K562 (cell line): ENCODE results near the gene EPOP. TPM values are rescaled to one million over a fixed set of nuclear protein-coding genes. Genes with fewer than 3 reads are reported as not detected.

Source experiments
- ATAC-seq: fragments of 200-7000 bp; cut with Tn5 transposase; 3 replicates; pipeline ENCODE4 v1.9.1; 2020; ENCODE audit warnings: moderate library complexity
- BruUV-seq: library from RNA; stranded (reverse); fragments of 400-500 nt; replicated peaks from 2 replicates; lab custom pipeline; 2021; lab: Mats Ljungman, UMichigan
- CTCF ChIA-PET: fragments of 300-600 bp; formaldehyde crosslinking; extraction: SDS; loops from one replicate; lab custom pipeline; 2021; ENCODE audit warnings: low intra/inter-chr PET ratio; lab: Yijun Ruan, JAX
- POLR2A ChIA-PET: fragments of 300-600, 350-650 bp; sonication (Branson Sonifier 250); formaldehyde crosslinking; extraction: SDS; loops from one replicate; lab custom pipeline; 2021; ENCODE audit warnings: antibody characterized with exemption, inconsistent platforms; lab: Yijun Ruan, JAX
- DNase-seq, 4 experiments: peaks; one replicate each; pipeline versions ENCODE4 v3.0.0 to v3.0.0-alpha.2; 2011 to 2018; ENCODE audit warnings: low spot score in 3 of 4, mixed read lengths in 3 of 4; ENCODE audit errors: extremely low read depth in 1 of 4
- FAIRE-seq: peaks from 2 replicates; lab custom pipeline; 2011; peaks lifted over from hg19 to GRCh38; lab: Jason Lieb, UNC
- H2AFZ ChIP-seq: 2 replicates; pipeline ENCODE4 v1.6.0; 2011; ENCODE audit warnings: low read depth, low read length, control low read depth, inconsistent platforms
- H3K27ac ChIP-seq: fragments of 200-600 bp; 3 replicates; pipeline ENCODE4 v1.8.0; 2011; ENCODE audit warnings: low read depth, mild to moderate bottlenecking, control low read depth, inconsistent platforms, low read length, moderate library complexity, mixed read lengths; ENCODE audit errors: extremely low read depth
- H3K27me3 ChIP-seq, 2 experiments: fragments of 300-600 bp in 1 of 2; 2 replicates in 1 of 2; 3 replicates in 1 of 2; pipeline versions ENCODE4 v1.6.0 to v1.8.0; 2011; ENCODE audit warnings: inconsistent platforms in 2 of 2, low read length in 2 of 2, mild to moderate bottlenecking in 1 of 2, mixed read lengths in 1 of 2, moderate library complexity in 1 of 2; ENCODE audit not compliant: control insufficient read depth in 2 of 2, insufficient read depth in 2 of 2
- H3K36me3 ChIP-seq: fragments of 300-600 bp; 3 replicates; pipeline ENCODE4 v1.8.0; 2011; ENCODE audit warnings: mild to moderate bottlenecking, low read length, inconsistent platforms; ENCODE audit not compliant: control insufficient read depth, insufficient read depth
- H3K4me1 ChIP-seq, 2 experiments: fragments of 200-600 bp in 1 of 2; replicated peaks in 1 of 2; 2 replicates in 1 of 2; 3 replicates in 1 of 2; pipeline versions ENCODE4 v1.5.1 to v1.8.0; 2011; ENCODE audit warnings: inconsistent platforms in 2 of 2, low read length in 2 of 2, mild to moderate bottlenecking in 1 of 2, mixed read lengths in 1 of 2, moderate library complexity in 1 of 2; ENCODE audit not compliant: control insufficient read depth in 2 of 2, insufficient read depth in 2 of 2
- H3K4me2 ChIP-seq: 2 replicates; pipeline ENCODE4 v1.6.1; 2011; ENCODE audit warnings: low read length, control low read depth, inconsistent platforms, mixed read lengths; ENCODE audit not compliant: insufficient read depth
- H3K4me3 ChIP-seq: fragments of 200-600 bp; sonication (generic), shearing (Covaris generic); 2 replicates; pipeline ENCODE4 v1.5.1; 2016; ENCODE audit warnings: control low read depth, inconsistent platforms
- H3K79me2 ChIP-seq: fragments of 200-600 bp; 3 replicates; pipeline ENCODE4 v1.8.0; 2011; ENCODE audit warnings: low read length, inconsistent platforms; ENCODE audit not compliant: control insufficient read depth, insufficient read depth
- H3K9ac ChIP-seq, 2 experiments: 2 replicates each; pipeline versions ENCODE4 v1.6.0 to v1.6.1; 2011; ENCODE audit warnings: low read depth in 2 of 2, low read length in 2 of 2, control low read depth in 1 of 2, inconsistent platforms in 1 of 2, mild to moderate bottlenecking in 1 of 2, mixed read lengths in 1 of 2; ENCODE audit not compliant: insufficient read depth in 1 of 2
- H3K9me1 ChIP-seq: one replicate; pipeline ENCODE4 v1.6.0; 2011; ENCODE audit warnings: inconsistent platforms, mild to moderate bottlenecking, low read length, moderate library complexity; ENCODE audit not compliant: control insufficient read depth, insufficient read depth
- H3K9me3 ChIP-seq: replicated peaks from 2 replicates; pipeline ENCODE4 v1.5.1; 2011; ENCODE audit warnings: low read depth, low read length, inconsistent platforms; ENCODE audit not compliant: control insufficient read depth, insufficient read depth
- H4K20me1 ChIP-seq: replicated peaks from 2 replicates; pipeline ENCODE4 v1.6.1; 2011; ENCODE audit warnings: low read length, inconsistent platforms, mixed read lengths; ENCODE audit not compliant: control insufficient read depth, insufficient read depth
- NRF1 ChIP-seq, 2 experiments: fragments of 450-650 bp; IDR thresholded peaks in 1 of 2; conservative IDR thresholded peaks in 1 of 2; 2 replicates each; pipeline ENCODE4 v1.6.1; 2014; ENCODE audit warnings: mild to moderate bottlenecking in 2 of 2
- ZNF41 ChIP-seq: fragments of 250-450 bp; sonication (Bioruptor Pico); conservative IDR thresholded peaks from 2 replicates; pipeline ENCODE4 v1.4.0; 2020; ENCODE audit warnings: mild to moderate bottlenecking
- WGBS: fragments of 100-300 bp; shearing (Covaris generic); methylation state at CpG from one replicate; pipeline ENCODE4 v1.1.6; 2016; ENCODE audit warnings: low coverage, mixed read lengths; ENCODE audit not compliant: insufficient coverage; ENCODE audit errors: missing lambda C conversion rate; 5-methylcytosine and 5-hydroxymethylcytosine counted together
- in situ Hi-C: fragments of 300-500 bp; cut with MboI; formaldehyde crosslinking; loops from 4 replicates; pipeline ENCODE4 v1.15.0; 2018; ENCODE audit warnings: inconsistent platforms, mixed read lengths
- intact Hi-C: fragments of 100-400 bp; cut with micrococcal nuclease; formaldehyde crosslinking; loops from 2 replicates; pipeline ENCODE4 v1.14.2; 2022
- polyA plus RNA-seq, 8 experiments: library from polyadenylated mRNA; depleted of rRNA in 4 of 8; stranded (reverse) in 5 of 8; unstranded in 3 of 8; fragments of >200 nt; fragmentation: Nextera tagmentation in 2 of 8; fragmentation: Illumina TruSeq in 1 of 8; extraction: Ambion mirVana in 2 of 8; extraction: Trizol in 1 of 8; gene quantifications; 2 replicates each; pipeline versions ENCODE4 v1.2.1 to v1.2.3, GENCODE V29; 2011 to 2014; ENCODE audit warnings: inconsistent platforms in 1 of 8, missing spikeins in 1 of 8
- total RNA-seq, 7 experiments: library from RNA; depleted of rRNA in 6 of 7; stranded (reverse); fragments of >200 nt in 6 of 7; fragmentation: Illumina TruSeq in 2 of 7; extraction: Trizol in 2 of 7; gene quantifications; 2 replicates each; pipeline versions ENCODE4 v1.2.1 to v1.2.3, GENCODE V29; 2011 to 2021; ENCODE audit warnings: low replicate concordance in 1 of 7
- TF ChIP-seq, protein P1 (sequence below): sonication (generic); formaldehyde crosslinking; IDR thresholded peaks from 2 replicates; pipeline ENCODE4 v1.8.1; 2023; ENCODE audit warnings: missing genetic modification reagents, mild to moderate bottlenecking, borderline replicate concordance
- TF ChIP-seq, protein P2 (sequence below): fragments of 250-450 bp; sonication (Bioruptor Pico); IDR thresholded peaks from 2 replicates; pipeline ENCODE4 v1.8.0; 2021; ENCODE audit warnings: mild to moderate bottlenecking, moderate library complexity
- TF ChIP-seq, protein P3 (sequence below), 3 experiments: fragments of 200-800 bp in 1 of 3; sonication (Bioruptor generic) in 1 of 3; sonication (generic) in 1 of 3; formaldehyde crosslinking in 1 of 3; IDR thresholded peaks; 2 replicates each; pipeline versions ENCODE4 v1.6.1 to v1.8.0; 2016 to 2022; ENCODE audit warnings: mild to moderate bottlenecking in 2 of 3, missing compliant biosample characterization in 2 of 3, missing genetic modification characterization in 2 of 3, missing genetic modification reagents in 1 of 3
- TF ChIP-seq, protein P4 (sequence below): fragments of 450-650 bp; IDR thresholded peaks from 2 replicates; pipeline ENCODE4 v1.6.1; 2016

The EPOP gene
- total and polyA plus RNA-seq, 9 of the 15 experiments (the other 6 are each of a cell fraction or from before 2014, with no cell fraction given): 0.41 to 10.6 (median 4.6) TPM

DNA sequence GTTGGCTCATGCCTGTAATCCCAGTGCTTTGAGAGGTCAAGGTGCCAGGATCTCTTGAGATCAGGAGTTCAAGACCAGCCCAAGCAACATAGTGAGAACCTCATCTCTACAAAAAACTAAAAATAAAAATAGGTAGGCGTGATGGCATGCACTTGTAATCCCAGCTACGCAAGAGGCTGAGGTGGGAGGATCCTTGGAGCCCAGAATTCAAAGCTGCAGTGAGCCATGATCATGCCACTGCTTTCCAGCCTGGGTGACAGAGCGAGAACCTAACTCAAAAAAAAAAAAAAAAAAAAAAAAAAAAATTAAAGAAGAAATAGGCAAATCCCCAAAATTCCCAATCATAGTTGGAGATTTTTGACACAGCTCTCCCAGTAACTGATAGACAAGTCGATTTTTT lies 36.8 kb downstream of the EPOP start (continued):
- TF ChIP-seq, protein P1, sequence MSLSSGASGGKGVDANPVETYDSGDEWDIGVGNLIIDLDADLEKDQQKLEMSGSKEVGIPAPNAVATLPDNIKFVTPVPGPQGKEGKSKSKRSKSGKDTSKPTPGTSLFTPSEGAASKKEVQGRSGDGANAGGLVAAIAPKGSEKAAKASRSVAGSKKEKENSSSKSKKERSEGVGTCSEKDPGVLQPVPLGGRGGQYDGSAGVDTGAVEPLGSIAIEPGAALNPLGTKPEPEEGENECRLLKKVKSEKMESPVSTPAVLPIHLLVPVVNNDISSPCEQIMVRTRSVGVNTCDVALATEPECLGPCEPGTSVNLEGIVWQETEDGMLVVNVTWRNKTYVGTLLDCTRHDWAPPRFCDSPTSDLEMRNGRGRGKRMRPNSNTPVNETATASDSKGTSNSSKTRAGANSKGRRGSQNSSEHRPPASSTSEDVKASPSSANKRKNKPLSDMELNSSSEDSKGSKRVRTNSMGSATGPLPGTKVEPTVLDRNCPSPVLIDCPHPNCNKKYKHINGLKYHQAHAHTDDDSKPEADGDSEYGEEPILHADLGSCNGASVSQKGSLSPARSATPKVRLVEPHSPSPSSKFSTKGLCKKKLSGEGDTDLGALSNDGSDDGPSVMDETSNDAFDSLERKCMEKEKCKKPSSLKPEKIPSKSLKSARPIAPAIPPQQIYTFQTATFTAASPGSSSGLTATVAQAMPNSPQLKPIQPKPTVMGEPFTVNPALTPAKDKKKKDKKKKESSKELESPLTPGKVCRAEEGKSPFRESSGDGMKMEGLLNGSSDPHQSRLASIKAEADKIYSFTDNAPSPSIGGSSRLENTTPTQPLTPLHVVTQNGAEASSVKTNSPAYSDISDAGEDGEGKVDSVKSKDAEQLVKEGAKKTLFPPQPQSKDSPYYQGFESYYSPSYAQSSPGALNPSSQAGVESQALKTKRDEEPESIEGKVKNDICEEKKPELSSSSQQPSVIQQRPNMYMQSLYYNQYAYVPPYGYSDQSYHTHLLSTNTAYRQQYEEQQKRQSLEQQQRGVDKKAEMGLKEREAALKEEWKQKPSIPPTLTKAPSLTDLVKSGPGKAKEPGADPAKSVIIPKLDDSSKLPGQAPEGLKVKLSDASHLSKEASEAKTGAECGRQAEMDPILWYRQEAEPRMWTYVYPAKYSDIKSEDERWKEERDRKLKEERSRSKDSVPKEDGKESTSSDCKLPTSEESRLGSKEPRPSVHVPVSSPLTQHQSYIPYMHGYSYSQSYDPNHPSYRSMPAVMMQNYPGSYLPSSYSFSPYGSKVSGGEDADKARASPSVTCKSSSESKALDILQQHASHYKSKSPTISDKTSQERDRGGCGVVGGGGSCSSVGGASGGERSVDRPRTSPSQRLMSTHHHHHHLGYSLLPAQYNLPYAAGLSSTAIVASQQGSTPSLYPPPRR (CRISPR knock-in tag): no peak
- TF ChIP-seq, protein P2, sequence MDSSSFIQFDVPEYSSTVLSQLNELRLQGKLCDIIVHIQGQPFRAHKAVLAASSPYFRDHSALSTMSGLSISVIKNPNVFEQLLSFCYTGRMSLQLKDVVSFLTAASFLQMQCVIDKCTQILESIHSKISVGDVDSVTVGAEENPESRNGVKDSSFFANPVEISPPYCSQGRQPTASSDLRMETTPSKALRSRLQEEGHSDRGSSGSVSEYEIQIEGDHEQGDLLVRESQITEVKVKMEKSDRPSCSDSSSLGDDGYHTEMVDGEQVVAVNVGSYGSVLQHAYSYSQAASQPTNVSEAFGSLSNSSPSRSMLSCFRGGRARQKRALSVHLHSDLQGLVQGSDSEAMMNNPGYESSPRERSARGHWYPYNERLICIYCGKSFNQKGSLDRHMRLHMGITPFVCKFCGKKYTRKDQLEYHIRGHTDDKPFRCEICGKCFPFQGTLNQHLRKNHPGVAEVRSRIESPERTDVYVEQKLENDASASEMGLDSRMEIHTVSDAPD: no peak
- no peak for TF ChIP-seq ZNF41 (CRISPR knock-in tag)

DNA sequence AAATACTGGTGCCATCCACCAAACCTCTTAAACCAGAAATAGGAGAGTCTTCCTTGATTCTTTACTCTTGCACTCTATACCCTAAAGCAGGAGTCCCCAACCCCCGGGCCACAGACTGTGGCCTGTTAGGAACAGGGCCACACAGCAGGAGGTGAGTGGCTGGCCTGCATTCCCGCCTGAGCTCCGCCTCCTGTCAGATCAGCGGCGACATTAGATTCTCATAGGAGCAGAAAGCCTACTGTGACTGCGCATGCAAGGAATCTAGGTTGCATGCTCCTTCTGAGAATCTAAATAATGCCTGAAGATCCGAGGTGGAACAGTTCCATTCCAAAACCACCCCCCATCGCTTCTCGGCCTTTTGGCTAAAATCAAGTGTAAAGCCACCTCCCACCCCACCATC lies 38.7 kb downstream of the EPOP start:
- no peak for FAIRE-seq
- H3K9me3 ChIP-seq: no peaks in the 10 kb centered on the region
- ATAC-seq: peak; percentile 63
- H3K9me1 ChIP-seq: no peaks in the 10 kb centered on the region
- H3K27me3 ChIP-seq: no peaks in the 10 kb centered on the region; a peak in 2 of 5 replicates
- no peaks in the 10 kb centered on the region for H4K20me1 ChIP-seq
- intact Hi-C loops: no loop called here
- no peaks in the 10 kb centered on the region; a peak in 2 of 5 replicates for H3K4me1 ChIP-seq
- WGBS: 31% methylated on average over 9 of the region's 9 CpGs
- DNase-seq: peak in 1 of 4 experiments; percentile 26
- in situ Hi-C loops: no loop called here
- no peak overlapping the region for H3K27ac ChIP-seq
- POLR2A ChIA-PET: interaction anchor here (1.2 kb wide), 1 partner anchor 17 kb away, joined by 3 read pairs; no protein-coding TSS in a partner anchor
- no peaks in the 10 kb centered on the region for H3K36me3 ChIP-seq
- 0 out of 2 replicates have a peak overlapping the region, but pooled peaks have one; percentile 44 for H2AFZ ChIP-seq
- peak overlapping the region in 1 of 2 experiments; percentile 19; a peak in 1 of 4 replicates for H3K9ac ChIP-seq
- H3K4me2 ChIP-seq: no peak overlapping the region
- TF ChIP-seq, protein P3, sequence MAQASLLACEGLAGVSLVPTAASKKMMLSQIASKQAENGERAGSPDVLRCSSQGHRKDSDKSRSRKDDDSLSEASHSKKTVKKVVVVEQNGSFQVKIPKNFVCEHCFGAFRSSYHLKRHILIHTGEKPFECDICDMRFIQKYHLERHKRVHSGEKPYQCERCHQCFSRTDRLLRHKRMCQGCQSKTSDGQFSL (CRISPR knock-in tag; IDR thresholded peaks at IDR 0.05): no peak
- TF ChIP-seq, protein P3 (tag; IDR thresholded peaks at IDR 0.05): no peak
- peak; percentile 40 to 56; a peak in 3 of 4 replicates for TF ChIP-seq NRF1 (conservative IDR thresholded peaks at IDR 0.05 in 1 of 2, IDR thresholded peaks at IDR 0.05 in 1 of 2)
- TF ChIP-seq, protein P4, sequence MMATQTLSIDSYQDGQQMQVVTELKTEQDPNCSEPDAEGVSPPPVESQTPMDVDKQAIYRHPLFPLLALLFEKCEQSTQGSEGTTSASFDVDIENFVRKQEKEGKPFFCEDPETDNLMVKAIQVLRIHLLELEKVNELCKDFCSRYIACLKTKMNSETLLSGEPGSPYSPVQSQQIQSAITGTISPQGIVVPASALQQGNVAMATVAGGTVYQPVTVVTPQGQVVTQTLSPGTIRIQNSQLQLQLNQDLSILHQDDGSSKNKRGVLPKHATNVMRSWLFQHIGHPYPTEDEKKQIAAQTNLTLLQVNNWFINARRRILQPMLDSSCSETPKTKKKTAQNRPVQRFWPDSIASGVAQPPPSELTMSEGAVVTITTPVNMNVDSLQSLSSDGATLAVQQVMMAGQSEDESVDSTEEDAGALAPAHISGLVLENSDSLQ: peak; percentile 55
- no peaks in the 10 kb centered on the region for H3K79me2 ChIP-seq
- BruUV-seq: no TSS peak
- CTCF ChIA-PET: no interaction called here
- no peak overlapping the region for H3K4me3 ChIP-seq
